ENCODE data around the gene SARM1. TPM values are rescaled to one million over a fixed set of nuclear protein-coding genes. Genes with fewer than 3 reads are reported as not detected.

SARM1 gene
- total and polyA plus RNA-seq, 2 of the 13 experiments (the other 11 are each of a cell fraction or from before 2014, with no cell fraction given): 0.73 to 0.86 TPM

GRCh38 chr17:28370035-28370743 lies 1.3 kb upstream of the SARM1 start, which contains the start of gene VTN (continued):
- TF ChIP-seq ZBTB4 (CRISPR knock-in tag; IDR thresholded peaks at IDR 0.05; ENCODE audit: borderline replicate concordance) (no peak; the same call in 1 of the 2 replicates), MIER2 (CRISPR knock-in tag; IDR thresholded peaks at IDR 0.05) (peak; percentile 85), ZNF746 (CRISPR knock-in tag; IDR thresholded peaks at IDR 0.05) (peak; percentile 100), ASH2L (IDR thresholded peaks at IDR 0.05; ENCODE audit: insufficient read length, low read depth, low read length) (peak; percentile 97), RORA (CRISPR knock-in tag; IDR thresholded peaks at IDR 0.05) (no peak), ZNF143 (CRISPR knock-in tag; IDR thresholded peaks at IDR 0.05) (peak; percentile 57), STAG1 (CRISPR knock-in tag; IDR thresholded peaks at IDR 0.05) (peak; percentile 40; the same call in 1 of the 2 replicates), CCDC6 (CRISPR knock-in tag; IDR thresholded peaks at IDR 0.05) (no peak), FOSL2 (CRISPR knock-in tag; IDR thresholded peaks at IDR 0.05) (peak; percentile 75), THAP11 (CRISPR knock-in tag; IDR thresholded peaks at IDR 0.05) (peak; percentile 81), ZNF788 (CRISPR knock-in tag; IDR thresholded peaks at IDR 0.05; ENCODE audit: borderline replicate concordance) (peak; percentile 86; the same call in 1 of the 2 replicates), TAF1 (CRISPR knock-in tag; IDR thresholded peaks at IDR 0.05) (peak; percentile 53; the same call in 1 of the 2 replicates), SMAD1 (CRISPR knock-in tag; IDR thresholded peaks at IDR 0.05; ENCODE audit: borderline replicate concordance, low read depth) (no peak), ZNF263 (CRISPR knock-in tag; IDR thresholded peaks at IDR 0.05) (peak; percentile 83), DNMT3B (CRISPR knock-in tag; conservative IDR thresholded peaks at IDR 0.05) (0 out of 2 replicates have a peak, but pooled peaks have one; percentile 34)
- TF ChIP-seq, protein P1, sequence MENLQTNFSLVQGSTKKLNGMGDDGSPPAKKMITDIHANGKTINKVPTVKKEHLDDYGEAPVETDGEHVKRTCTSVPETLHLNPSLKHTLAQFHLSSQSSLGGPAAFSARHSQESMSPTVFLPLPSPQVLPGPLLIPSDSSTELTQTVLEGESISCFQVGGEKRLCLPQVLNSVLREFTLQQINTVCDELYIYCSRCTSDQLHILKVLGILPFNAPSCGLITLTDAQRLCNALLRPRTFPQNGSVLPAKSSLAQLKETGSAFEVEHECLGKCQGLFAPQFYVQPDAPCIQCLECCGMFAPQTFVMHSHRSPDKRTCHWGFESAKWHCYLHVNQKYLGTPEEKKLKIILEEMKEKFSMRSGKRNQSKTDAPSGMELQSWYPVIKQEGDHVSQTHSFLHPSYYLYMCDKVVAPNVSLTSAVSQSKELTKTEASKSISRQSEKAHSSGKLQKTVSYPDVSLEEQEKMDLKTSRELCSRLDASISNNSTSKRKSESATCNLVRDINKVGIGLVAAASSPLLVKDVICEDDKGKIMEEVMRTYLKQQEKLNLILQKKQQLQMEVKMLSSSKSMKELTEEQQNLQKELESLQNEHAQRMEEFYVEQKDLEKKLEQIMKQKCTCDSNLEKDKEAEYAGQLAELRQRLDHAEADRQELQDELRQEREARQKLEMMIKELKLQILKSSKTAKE (CRISPR knock-in tag; IDR thresholded peaks at IDR 0.05; ENCODE audit: borderline replicate concordance): peak; percentile 96
- TF ChIP-seq, protein P2, sequence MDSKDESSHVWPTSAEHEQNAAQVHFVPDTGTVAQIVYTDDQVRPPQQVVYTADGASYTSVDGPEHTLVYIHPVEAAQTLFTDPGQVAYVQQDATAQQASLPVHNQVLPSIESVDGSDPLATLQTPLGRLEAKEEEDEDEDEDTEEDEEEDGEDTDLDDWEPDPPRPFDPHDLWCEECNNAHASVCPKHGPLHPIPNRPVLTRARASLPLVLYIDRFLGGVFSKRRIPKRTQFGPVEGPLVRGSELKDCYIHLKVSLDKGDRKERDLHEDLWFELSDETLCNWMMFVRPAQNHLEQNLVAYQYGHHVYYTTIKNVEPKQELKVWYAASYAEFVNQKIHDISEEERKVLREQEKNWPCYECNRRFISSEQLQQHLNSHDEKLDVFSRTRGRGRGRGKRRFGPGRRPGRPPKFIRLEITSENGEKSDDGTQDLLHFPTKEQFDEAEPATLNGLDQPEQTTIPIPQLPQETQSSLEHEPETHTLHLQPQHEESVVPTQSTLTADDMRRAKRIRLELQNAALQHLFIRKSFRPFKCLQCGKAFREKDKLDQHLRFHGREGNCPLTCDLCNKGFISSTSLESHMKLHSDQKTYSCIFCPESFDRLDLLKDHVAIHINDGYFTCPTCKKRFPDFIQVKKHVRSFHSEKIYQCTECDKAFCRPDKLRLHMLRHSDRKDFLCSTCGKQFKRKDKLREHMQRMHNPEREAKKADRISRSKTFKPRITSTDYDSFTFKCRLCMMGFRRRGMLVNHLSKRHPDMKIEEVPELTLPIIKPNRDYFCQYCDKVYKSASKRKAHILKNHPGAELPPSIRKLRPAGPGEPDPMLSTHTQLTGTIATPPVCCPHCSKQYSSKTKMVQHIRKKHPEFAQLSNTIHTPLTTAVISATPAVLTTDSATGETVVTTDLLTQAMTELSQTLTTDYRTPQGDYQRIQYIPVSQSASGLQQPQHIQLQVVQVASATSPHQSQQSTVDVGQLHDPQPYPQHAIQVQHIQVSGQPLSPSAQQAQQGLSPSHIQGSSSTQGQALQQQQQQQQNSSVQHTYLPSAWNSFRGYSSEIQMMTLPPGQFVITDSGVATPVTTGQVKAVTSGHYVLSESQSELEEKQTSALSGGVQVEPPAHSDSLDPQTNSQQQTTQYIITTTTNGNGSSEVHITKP (CRISPR knock-in tag; IDR thresholded peaks at IDR 0.05; ENCODE audit: low read depth): peak; percentile 30; the same call in 1 of the 2 replicates
- TF ChIP-seq, protein P3, sequence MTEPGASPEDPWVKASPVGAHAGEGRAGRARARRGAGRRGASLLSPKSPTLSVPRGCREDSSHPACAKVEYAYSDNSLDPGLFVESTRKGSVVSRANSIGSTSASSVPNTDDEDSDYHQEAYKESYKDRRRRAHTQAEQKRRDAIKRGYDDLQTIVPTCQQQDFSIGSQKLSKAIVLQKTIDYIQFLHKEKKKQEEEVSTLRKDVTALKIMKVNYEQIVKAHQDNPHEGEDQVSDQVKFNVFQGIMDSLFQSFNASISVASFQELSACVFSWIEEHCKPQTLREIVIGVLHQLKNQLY (CRISPR knock-in tag; IDR thresholded peaks at IDR 0.05): peak; percentile 66; the same call in 1 of the 2 replicates
